Gastroesophageal sphincter (tissue), 3 donors: ENCODE data around the gene APLP2.

Experiments
- CTCF ChIP-seq, 4 experiments: fragments of 200-600 bp in 2 of 4; fragments of 450-650 bp in 2 of 4; sonication (generic) in 1 of 4; IDR thresholded peaks; one replicate each; pipeline ENCODE4 v1.5.1; 2017 to 2019; ENCODE audit warnings: antibody characterized with exemption in 4 of 4, mild to moderate bottlenecking in 2 of 4, moderate library complexity in 2 of 4
- EP300 ChIP-seq: sonication (generic); formaldehyde crosslinking; IDR thresholded peaks from one replicate; pipeline ENCODE4 v1.6.1; 2017; ENCODE audit warnings: antibody characterized with exemption, mild to moderate bottlenecking
- POLR2A ChIP-seq, 2 donors: fragments of 450-650 bp; IDR thresholded peaks; one replicate each; pipeline ENCODE4 v1.6.1; 2017; ENCODE audit warnings: antibody characterized with exemption in 2 of 2, mild to moderate bottlenecking in 2 of 2, moderate library complexity in 1 of 2
- POLR2AphosphoS5 ChIP-seq: sonication (generic); formaldehyde crosslinking; IDR thresholded peaks from one replicate; pipeline ENCODE4 v1.6.1; 2017; ENCODE audit warnings: antibody characterized with exemption

- TF ChIP-seq CTCF (IDR thresholded peaks at IDR 0.05) (no peak), POLR2AphosphoS5 (no peak), EP300 (no peak), POLR2A (IDR thresholded peaks at IDR 0.05) (no peak)
Observed at GRCh38 chr11:130112071-130112830, 42.6 kb downstream of the APLP2 start.
